Mesothelial cell of epicardium (in vitro differentiated cells): ENCODE data around the gene SLC2A1. TPM values are rescaled to one million over a fixed set of nuclear protein-coding genes. Genes with fewer than 3 reads are reported as not detected.
A peak's percentile ranks its signal among the peaks of the same experiment; 100 is the strongest.

ENCODE experiments used
- DNase-seq, 2 experiments: peaks; one replicate each; pipeline ENCODE4 v3.0.0; 2021; ENCODE audit warnings: low spot score in 2 of 2; ENCODE audit not compliant: unreplicated experiment in 2 of 2
- H3K27ac Mint-ChIP-seq: 2 replicates; pipeline ENCODE4 v1.8.0; 2021; ENCODE audit warnings: mixed read lengths
- H3K27me3 Mint-ChIP-seq: 2 replicates; pipeline ENCODE4 v1.8.0; 2021; ENCODE audit warnings: low read depth, mixed read lengths
- H3K36me3 Mint-ChIP-seq: 2 replicates; pipeline ENCODE4 v1.8.0; 2021; ENCODE audit warnings: mixed read lengths
- H3K4me1 Mint-ChIP-seq: 2 replicates; pipeline ENCODE4 v1.8.0; 2021; ENCODE audit warnings: mixed read lengths
- H3K4me3 Mint-ChIP-seq: 2 replicates; pipeline ENCODE4 v1.8.0; 2021; ENCODE audit warnings: mild to moderate bottlenecking, moderate library complexity, mixed read lengths
- H3K9me3 Mint-ChIP-seq: 2 replicates; pipeline ENCODE4 v1.8.0; 2021; ENCODE audit warnings: mixed read lengths
- total RNA-seq: library from RNA; stranded (reverse); gene quantifications from 3 replicates; pipeline ENCODE4 v1.2.1, GENCODE V29; 2021
- TF ChIP-seq, protein P1 (sequence below): fragments of 200-600 bp; sonication (generic); IDR thresholded peaks from one replicate; pipeline ENCODE4 v1.5.0; 2021; ENCODE audit warnings: antibody characterized with exemption; ENCODE audit not compliant: unreplicated experiment

The SLC2A1 gene
- total RNA-seq, 1 donor from 2014 or later = 786 TPM

DNA sequence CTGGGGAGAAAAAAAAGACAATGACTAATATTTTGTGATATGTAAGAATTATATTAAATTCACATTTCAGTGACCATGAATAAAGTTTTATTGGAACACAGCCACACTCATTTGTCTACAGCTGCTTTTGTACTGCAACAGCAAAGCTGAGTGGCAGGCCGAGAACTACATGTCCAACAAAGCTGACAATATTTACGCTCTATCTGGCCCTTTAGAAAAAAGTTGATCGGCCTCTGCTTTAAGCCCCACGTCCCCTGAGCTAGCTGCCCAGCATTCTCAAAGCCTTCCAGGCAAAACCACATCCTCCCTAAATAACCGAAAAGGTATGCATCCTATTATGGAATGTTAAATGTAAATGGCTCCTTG is 8.6 kb downstream of the SLC2A1 start:
- Mint-ChIP-seq H3K4me3 (peak overlapping the region; percentile 96), H3K27ac (peak overlapping the region; percentile 96), H3K4me1 (peaks cover 89% of the 10 kb centered on the region), H3K27me3 (no peaks in the 10 kb centered on the region), H3K9me3 (no peaks in the 10 kb centered on the region), H3K36me3 (peaks cover 20% of the 10 kb centered on the region)
- no peak for DNase-seq
- TF ChIP-seq, protein P1, sequence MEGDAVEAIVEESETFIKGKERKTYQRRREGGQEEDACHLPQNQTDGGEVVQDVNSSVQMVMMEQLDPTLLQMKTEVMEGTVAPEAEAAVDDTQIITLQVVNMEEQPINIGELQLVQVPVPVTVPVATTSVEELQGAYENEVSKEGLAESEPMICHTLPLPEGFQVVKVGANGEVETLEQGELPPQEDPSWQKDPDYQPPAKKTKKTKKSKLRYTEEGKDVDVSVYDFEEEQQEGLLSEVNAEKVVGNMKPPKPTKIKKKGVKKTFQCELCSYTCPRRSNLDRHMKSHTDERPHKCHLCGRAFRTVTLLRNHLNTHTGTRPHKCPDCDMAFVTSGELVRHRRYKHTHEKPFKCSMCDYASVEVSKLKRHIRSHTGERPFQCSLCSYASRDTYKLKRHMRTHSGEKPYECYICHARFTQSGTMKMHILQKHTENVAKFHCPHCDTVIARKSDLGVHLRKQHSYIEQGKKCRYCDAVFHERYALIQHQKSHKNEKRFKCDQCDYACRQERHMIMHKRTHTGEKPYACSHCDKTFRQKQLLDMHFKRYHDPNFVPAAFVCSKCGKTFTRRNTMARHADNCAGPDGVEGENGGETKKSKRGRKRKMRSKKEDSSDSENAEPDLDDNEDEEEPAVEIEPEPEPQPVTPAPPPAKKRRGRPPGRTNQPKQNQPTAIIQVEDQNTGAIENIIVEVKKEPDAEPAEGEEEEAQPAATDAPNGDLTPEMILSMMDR = no peak

DNA sequence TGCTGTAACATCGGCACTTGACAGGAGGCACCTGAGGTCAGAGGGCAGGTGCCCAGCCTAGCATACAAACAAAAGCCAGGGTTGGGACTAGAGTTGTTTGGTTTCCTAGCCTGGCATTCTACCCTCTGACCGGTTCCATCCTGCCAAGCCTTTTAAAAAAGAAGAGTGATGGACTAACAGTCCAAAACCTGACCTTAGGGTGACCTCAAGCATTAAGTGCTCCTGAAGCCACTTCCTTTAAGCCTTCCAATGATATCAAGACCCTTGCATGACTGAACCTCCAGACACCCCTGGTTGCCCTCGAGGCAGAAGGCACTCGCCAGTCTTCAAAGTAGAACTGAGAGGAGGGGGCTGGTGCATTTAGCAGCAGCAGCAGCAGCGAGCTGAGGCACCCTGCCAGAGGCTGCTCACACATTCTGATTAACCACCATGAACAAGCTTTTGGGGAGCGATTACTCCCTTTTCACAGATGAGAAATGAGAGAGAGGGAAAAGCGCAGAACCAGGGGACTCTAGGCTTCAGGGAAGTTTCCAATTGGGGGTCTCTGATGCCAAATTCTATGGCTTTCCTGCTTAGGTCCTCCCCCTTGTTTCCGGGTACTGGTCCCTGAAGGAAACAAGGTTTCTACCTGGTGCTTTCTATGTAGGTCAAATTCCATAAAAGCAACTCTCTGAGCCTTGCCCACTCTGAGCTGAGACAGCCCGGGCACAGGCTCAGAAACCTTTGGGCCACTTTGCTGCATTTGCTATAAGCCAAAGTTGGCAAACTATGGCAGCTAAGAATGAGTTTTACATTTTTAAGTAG is 9.2 kb downstream of the SLC2A1 start:
- DNase-seq = no peak
- Mint-ChIP-seq H3K27ac (peak overlapping the region; percentile 95), H3K4me3 (peak overlapping the region; percentile 65), H3K27me3 (no peaks in the 10 kb centered on the region), H3K4me1 (peaks cover 89% of the 10 kb centered on the region), H3K36me3 (peaks cover 15% of the 10 kb centered on the region), H3K9me3 (no peaks in the 10 kb centered on the region)
- TF ChIP-seq, protein P1 = no peak

DNA sequence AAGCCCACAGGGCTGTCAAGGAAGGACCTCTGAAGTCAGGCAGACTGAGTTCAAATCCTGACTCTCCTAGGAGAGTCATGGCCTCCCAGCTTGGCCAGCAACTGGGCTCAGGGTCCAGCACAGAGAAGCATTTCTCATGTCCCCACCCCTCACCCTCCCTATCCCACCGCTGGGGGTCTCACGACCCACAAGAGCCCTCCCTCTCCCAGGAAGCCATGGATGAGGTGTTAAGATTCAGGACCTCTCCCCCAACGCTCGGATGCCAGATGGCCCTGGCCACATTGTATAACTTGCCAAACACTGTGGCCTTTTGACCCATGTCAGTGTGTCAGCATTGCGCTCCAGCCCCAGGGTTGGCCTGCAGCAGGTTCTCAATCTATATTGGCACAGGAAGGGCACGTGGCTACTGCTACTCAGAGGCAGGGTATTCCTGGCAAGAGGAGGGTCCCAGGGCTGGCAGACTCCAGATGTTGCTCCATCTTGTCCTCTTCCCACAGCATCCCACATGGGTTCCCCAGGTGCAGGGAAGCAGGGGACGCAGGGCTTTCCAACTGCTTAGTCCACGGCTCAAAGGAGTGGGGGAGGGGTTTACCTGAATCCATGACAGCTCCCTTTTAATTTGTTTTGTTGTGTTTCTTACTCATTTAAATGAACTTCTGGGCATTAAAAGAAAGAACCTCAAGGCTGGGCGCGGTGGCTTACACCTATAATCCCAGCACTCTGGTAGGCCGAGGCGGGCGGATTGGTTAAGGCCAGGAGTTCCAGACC is 10.5 kb downstream of the SLC2A1 start:
- H3K9me3 Mint-ChIP-seq = no peaks in the 10 kb centered on the region
- peaks cover 91% of the 10 kb centered on the region for H3K4me1 Mint-ChIP-seq
- H3K4me3 Mint-ChIP-seq = peak overlapping the region; percentile 65
- H3K36me3 Mint-ChIP-seq = peaks cover 14% of the 10 kb centered on the region
- TF ChIP-seq, protein P1 = no peak
- H3K27me3 Mint-ChIP-seq = no peaks in the 10 kb centered on the region
- H3K27ac Mint-ChIP-seq = peak overlapping the region; percentile 91
- DNase-seq = no peak

DNA sequence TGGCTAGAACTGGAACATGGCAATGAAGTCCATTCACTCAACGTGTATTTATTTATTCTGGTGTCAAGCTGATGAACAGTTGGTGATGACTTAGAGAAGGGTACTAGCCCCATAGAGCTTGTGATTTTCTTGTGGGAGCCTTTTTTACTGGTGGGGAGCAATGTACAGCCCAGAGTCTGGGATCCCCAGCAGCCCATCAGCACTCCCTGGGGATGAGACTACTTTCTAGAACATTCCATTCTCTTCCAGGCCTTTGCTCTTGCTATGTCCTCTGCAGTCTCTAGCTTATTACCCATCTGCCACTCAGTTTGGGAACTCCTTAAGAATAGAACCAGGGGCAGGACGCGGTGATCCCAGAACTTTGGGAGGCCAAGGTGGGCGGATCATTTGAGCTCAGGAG is 11.6 kb downstream of the SLC2A1 start:
- no peak for DNase-seq
- no peaks in the 10 kb centered on the region for H3K27me3 Mint-ChIP-seq
- H3K36me3 Mint-ChIP-seq = peaks cover 24% of the 10 kb centered on the region
- no peaks in the 10 kb centered on the region for H3K9me3 Mint-ChIP-seq
- H3K27ac Mint-ChIP-seq = peak overlapping the region; percentile 91
- H3K4me3 Mint-ChIP-seq = peak overlapping the region; percentile 65
- H3K4me1 Mint-ChIP-seq = peaks cover 93% of the 10 kb centered on the region
- TF ChIP-seq, protein P1 = no peak

DNA sequence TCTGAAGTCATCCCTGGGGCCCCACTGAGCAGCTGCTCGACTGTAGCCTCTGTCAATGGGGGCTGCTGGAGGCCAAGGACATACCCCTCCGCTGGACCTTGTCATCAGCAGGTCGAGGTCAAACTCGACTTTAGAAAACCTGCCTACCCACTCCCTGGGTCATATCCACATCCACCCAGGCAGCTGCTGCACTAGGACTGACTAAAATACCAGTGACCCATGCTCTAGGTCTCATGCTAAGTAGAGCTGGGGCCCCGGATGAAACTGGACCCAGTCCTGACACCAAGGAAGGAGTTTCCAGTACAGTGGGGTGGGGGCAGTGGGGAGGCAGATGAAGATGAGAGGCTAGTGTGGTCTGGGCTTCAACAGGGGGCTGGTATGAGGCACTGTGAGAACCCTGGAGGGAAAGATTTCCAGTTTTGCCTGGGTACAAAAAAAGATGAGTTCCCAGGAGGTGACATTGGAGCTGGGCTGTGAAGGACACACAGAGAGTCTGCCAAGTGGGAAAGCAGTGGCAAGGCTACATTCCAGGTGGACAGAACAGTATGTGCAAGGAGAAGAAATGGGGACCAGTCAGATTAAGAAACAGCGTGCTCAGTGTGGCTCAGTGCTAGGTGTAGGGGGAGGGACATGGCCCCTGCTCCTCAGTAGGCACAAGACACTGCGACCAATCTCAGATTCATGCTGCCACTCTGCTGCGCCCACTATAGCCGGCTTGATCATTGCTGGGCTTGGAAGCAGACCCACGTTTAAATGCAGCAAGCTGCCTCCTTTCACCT is 12.4 kb downstream of the SLC2A1 start:
- TF ChIP-seq, protein P1 = no peak
- peaks cover 28% of the 10 kb centered on the region for H3K36me3 Mint-ChIP-seq
- H3K27me3 Mint-ChIP-seq = no peaks in the 10 kb centered on the region
- H3K4me1 Mint-ChIP-seq = peaks cover 93% of the 10 kb centered on the region
- DNase-seq = no peak
- H3K27ac Mint-ChIP-seq = peak overlapping the region; percentile 91
- no peaks in the 10 kb centered on the region for H3K9me3 Mint-ChIP-seq
- peak overlapping the region; percentile 65 for H3K4me3 Mint-ChIP-seq
